Muscle of leg (tissue), 11 donors: Measurements from ENCODE around the gene SDK1. TPM values are rescaled to one million over a fixed set of nuclear protein-coding genes. Genes with fewer than 3 reads are reported as not detected.

Source experiments
- DNase-seq: peaks from one replicate; pipeline ENCODE4 v3.0.0; 2013
- H3K27ac ChIP-seq: one replicate; pipeline ENCODE4 v1.5.1; 2013; ENCODE audit warnings: mild to moderate bottlenecking, low read length, control low read depth
- H3K27me3 ChIP-seq: one replicate; pipeline ENCODE4 v1.6.1; 2013; ENCODE audit warnings: low read length; ENCODE audit not compliant: control insufficient read depth, insufficient read depth
- H3K36me3 ChIP-seq: one replicate; pipeline ENCODE4 v1.6.1; 2013; ENCODE audit warnings: low read length; ENCODE audit not compliant: control insufficient read depth, insufficient read depth
- H3K4me1 ChIP-seq: one replicate; pipeline ENCODE4 v1.6.1; 2013; ENCODE audit warnings: low read length; ENCODE audit not compliant: control insufficient read depth, insufficient read depth
- H3K4me3 ChIP-seq: one replicate; pipeline ENCODE4 v1.5.1; 2013; ENCODE audit warnings: low read length, control low read depth
- H3K9me3 ChIP-seq: replicated peaks from 2 replicates; pipeline ENCODE4 v1.6.1; 2013; ENCODE audit warnings: low read depth, low read length; ENCODE audit not compliant: control insufficient read depth
- WGBS: methylation state at CpG from one replicate; pipeline ENCODE4 v1.1.5; 2013; ENCODE audit warnings: missing lambda C conversion rate; ENCODE audit not compliant: insufficient coverage; 5-methylcytosine and 5-hydroxymethylcytosine counted together
- polyA plus RNA-seq, 8 donors: library from polyadenylated mRNA; unstranded; fragments of 120-200 nt; gene quantifications; one replicate each; pipeline versions ENCODE4 v1.2.1 to v1.2.3, GENCODE V29; 2013; ENCODE audit warnings: inconsistent platforms in 1 of 8, low replicate concordance in 1 of 8; ENCODE audit not compliant: insufficient read length in 8 of 8, insufficient read depth in 1 of 8
- total RNA-seq: library from RNA; stranded (reverse); fragments of 120-200 nt; gene quantifications from one replicate; pipeline ENCODE4 v1.2.4, GENCODE V29; 2013

The SDK1 gene
- total and polyA plus RNA-seq, 9 donors: 2.3 to 6.4 (median 3.6) TPM

GRCh38 chr7:3432911-3433310 lies 131.9 kb downstream of the SDK1 start:
- Histone ChIP-seq H3K9me3 (no peaks in the 10 kb centered on the region), H3K27ac (no peak overlapping the region), H3K27me3 (no peaks in the 10 kb centered on the region), H3K4me1 (no peaks in the 10 kb centered on the region), H3K36me3 (no peaks in the 10 kb centered on the region), H3K4me3 (no peak overlapping the region)
- DNase-seq: peak; percentile 18
- no CpG with 5 or more reads among the region's 4 CpGs for WGBS

DNA sequence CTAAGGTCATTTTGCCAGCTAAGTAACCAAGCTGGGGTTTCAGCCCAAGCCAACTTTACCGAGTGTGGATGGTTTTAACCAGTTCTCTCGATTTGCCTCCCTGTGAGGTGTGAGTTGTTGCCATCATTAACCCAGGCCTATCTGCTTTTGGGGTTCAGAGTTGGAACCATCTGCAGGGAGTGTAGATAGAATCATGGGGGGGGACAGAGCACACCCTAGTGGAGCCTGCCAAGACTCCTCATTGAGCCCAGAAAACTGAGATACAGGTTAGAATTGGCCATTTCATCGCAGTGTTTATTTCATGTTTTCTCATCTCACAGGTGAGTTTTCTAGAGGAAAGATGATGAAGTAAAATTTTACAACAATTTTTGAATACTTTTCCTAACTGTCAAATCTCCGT lies 133.6 kb downstream of the SDK1 start:
- 83% methylated on average over 2 of the region's 4 CpGs for whole genome bisulfite sequencing
- Histone ChIP-seq H3K36me3 (no peaks in the 10 kb centered on the region), H3K4me1 (no peaks in the 10 kb centered on the region), H3K9me3 (no peaks in the 10 kb centered on the region), H3K27ac (no peak overlapping the region), H3K4me3 (no peak overlapping the region), H3K27me3 (no peaks in the 10 kb centered on the region)
- DNase-seq: no peak

DNA sequence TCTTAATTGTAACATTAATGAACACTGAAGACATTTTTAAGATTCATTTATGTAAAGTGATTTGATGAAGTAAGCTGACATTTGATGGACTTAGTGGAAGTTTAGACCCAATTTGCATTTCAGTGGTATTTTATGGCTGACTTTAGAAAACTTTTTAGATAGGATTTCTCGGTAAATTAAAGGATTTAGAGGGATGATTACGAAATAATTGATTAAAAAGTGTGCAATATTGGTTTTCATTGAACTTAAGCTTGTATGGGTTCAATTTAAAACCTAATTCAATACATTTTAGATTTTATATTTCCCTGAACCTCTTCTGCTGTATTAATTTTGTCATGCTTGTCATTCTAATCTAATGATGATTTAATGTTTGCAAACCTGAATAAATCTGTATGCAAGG lies 135.1 kb downstream of the SDK1 start:
- no peak overlapping the region for H3K4me3 ChIP-seq

GRCh38 chr7:3436746-3437145 lies 135.7 kb downstream of the SDK1 start:
- no peak for DNase-seq
- no peaks in the 10 kb centered on the region for H3K36me3 ChIP-seq
- no peaks in the 10 kb centered on the region for H3K9me3 ChIP-seq
- no peaks in the 10 kb centered on the region for H3K4me1 ChIP-seq
- no peak overlapping the region for H3K27ac ChIP-seq
- no peak overlapping the region for H3K4me3 ChIP-seq
- no peaks in the 10 kb centered on the region for H3K27me3 ChIP-seq
- no CpG with 5 or more reads among the region's 5 CpGs for WGBS

More for the DNA sequence above, 135.1 kb downstream of the SDK1 start:
- Histone ChIP-seq H3K9me3 (no peaks in the 10 kb centered on the region), H3K27ac (no peak overlapping the region), H3K4me1 (no peaks in the 10 kb centered on the region), H3K27me3 (no peaks in the 10 kb centered on the region), H3K36me3 (no peaks in the 10 kb centered on the region)
- WGBS: no CpG with 5 or more reads among the region's 2 CpGs
- DNase-seq: no peak

GRCh38 chr7:3437467-3437866 lies 136.4 kb downstream of the SDK1 start:
- WGBS: no CpG with 5 or more reads among the region's 6 CpGs
- Histone ChIP-seq H3K27ac (no peak overlapping the region), H3K27me3 (no peaks in the 10 kb centered on the region), H3K4me1 (no peaks in the 10 kb centered on the region), H3K9me3 (no peaks in the 10 kb centered on the region), H3K4me3 (no peak overlapping the region), H3K36me3 (no peaks in the 10 kb centered on the region)
- no peak for DNase-seq

DNA sequence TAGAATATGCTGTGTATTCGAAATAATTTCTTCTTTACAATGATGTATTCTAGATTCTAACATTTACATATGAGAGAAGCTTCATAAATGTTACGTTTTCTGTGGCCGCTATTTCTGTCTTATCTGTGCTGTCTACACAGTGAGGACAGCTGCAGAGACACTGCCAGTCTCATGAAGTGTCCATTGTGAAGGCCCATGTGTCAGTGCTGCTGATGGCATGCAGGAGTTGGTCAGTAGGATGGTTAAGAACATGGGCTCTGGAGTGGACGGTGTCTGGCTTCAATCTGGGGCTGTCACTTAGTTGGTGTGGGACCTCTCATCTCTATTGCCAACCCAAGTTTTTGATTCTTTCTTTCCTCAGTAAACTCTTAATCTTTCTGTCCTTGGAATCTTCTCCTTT lies 137.3 kb downstream of the SDK1 start:
- WGBS: no CpG with 5 or more reads among the region's 4 CpGs
- H3K36me3 ChIP-seq: no peaks in the 10 kb centered on the region
- H3K9me3 ChIP-seq: no peaks in the 10 kb centered on the region
- H3K4me1 ChIP-seq: no peaks in the 10 kb centered on the region
- no peak overlapping the region for H3K4me3 ChIP-seq
- no peaks in the 10 kb centered on the region for H3K27me3 ChIP-seq
- no peak overlapping the region for H3K27ac ChIP-seq
- DNase-seq: no peak

DNA sequence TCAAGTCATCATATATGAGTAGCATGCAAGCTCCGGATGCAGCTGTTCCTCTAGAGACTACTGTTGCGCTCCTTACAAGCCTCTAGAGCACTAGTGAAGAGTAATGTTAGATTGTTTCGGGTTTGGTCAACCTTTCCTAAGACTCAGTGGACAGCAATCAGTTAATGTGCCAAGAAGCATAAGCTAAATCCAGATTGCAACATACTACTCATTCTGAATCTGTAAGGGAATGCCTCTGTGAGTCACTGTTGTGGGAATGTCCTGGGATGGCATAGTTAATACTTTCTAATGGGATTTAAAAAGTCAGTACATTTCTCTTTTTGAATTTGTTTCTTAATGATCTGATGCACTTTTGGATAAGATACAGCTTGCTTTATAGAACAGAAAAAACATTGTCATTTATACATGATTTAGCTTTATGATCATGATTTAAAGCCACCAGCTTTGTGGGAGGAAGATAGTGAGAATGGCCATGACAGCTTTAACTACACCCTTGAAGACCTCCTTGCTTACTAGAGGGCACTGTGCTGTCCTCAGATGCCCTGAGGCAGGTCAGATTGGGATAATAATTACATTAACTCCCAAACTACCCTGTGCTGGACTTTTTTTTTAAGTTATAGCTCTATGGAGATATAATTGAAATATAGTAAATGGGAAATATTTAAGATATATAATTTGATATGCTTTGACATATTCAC lies 138.4 kb downstream of the SDK1 start:
- Histone ChIP-seq H3K9me3 (no peaks in the 10 kb centered on the region), H3K36me3 (no peaks in the 10 kb centered on the region), H3K4me3 (no peak overlapping the region), H3K27me3 (no peaks in the 10 kb centered on the region), H3K4me1 (no peaks in the 10 kb centered on the region), H3K27ac (no peak overlapping the region)
- no CpG with 5 or more reads among the region's 3 CpGs for WGBS
- DNase-seq: peak; percentile 36

GRCh38 chr7:3440509-3440908 lies 139.5 kb downstream of the SDK1 start:
- 50% methylated on average over 2 of the region's 2 CpGs for WGBS
- Histone ChIP-seq H3K4me1 (no peaks in the 10 kb centered on the region), H3K27me3 (no peaks in the 10 kb centered on the region), H3K36me3 (no peaks in the 10 kb centered on the region), H3K4me3 (no peak overlapping the region), H3K27ac (no peak overlapping the region), H3K9me3 (no peaks in the 10 kb centered on the region)
- no peak for DNase-seq

GRCh38 chr7:3443716-3444115 lies 142.7 kb downstream of the SDK1 start:
- no peaks in the 10 kb centered on the region for H3K36me3 ChIP-seq
- no peaks in the 10 kb centered on the region for H3K27me3 ChIP-seq
- H3K4me3 ChIP-seq: no peak overlapping the region
- no peak for DNase-seq
- WGBS: 95% methylated on average over 3 of the region's 5 CpGs
- H3K9me3 ChIP-seq: no peaks in the 10 kb centered on the region
- H3K27ac ChIP-seq: no peak overlapping the region
- H3K4me1 ChIP-seq: no peaks in the 10 kb centered on the region

DNA sequence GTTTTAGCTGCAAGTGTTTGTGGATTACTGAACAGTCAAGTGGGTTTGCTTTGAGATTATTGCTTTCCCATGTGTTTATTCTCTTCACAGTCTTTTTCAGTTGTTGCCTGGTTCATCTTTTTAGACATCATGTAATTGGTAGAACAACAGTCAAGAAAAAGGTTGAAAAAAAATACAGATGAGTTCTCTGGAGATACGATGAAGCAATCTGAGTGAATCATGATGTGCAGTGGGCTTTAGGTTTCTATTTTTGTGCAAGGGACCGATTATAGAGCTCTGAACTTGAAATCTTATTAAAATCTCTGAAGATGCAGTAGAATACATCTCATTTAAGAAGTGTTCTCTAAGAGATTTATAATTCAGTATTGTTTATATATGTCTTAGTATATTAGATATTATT lies 145.7 kb downstream of the SDK1 start:
- Histone ChIP-seq H3K4me1 (no peaks in the 10 kb centered on the region), H3K4me3 (no peak overlapping the region), H3K9me3 (no peaks in the 10 kb centered on the region), H3K27me3 (no peaks in the 10 kb centered on the region), H3K27ac (no peak overlapping the region), H3K36me3 (no peaks in the 10 kb centered on the region)
- DNase-seq: no peak
- WGBS: no CpG with 5 or more reads among the region's 2 CpGs

DNA sequence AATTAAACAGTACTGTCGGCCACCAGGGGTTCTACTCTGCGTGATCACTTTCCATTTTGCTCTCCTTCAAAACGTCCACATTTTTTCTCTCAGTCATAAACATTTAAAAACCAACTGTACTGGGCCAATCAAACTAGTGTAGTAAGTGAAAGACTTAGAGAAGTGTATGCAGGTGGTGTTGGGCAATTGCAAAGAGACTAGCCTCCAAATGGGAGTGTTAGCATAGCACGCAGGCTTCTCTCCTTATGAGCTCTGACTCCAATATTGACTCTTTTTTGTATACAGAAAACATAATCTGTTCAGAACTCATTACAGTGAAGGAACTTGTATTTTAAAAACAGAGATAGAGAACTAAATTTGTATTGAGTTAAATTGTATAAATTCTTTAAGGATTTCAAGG lies 150.6 kb downstream of the SDK1 start:
- DNase-seq: no peak
- WGBS: no CpG with 5 or more reads among the region's 4 CpGs
- no peak overlapping the region for H3K4me3 ChIP-seq

More for the DNA sequence above, 150.6 kb downstream of the SDK1 start:
- Histone ChIP-seq H3K36me3 (no peaks in the 10 kb centered on the region), H3K4me1 (no peaks in the 10 kb centered on the region), H3K9me3 (no peaks in the 10 kb centered on the region), H3K27me3 (no peaks in the 10 kb centered on the region), H3K27ac (no peak overlapping the region)
